ENCODE data around the gene HMG20B.

GRCh38 chr19:3575260-3575741 lies 2.6 kb downstream of the HMG20B start:
- TF ChIP-seq, protein P1, sequence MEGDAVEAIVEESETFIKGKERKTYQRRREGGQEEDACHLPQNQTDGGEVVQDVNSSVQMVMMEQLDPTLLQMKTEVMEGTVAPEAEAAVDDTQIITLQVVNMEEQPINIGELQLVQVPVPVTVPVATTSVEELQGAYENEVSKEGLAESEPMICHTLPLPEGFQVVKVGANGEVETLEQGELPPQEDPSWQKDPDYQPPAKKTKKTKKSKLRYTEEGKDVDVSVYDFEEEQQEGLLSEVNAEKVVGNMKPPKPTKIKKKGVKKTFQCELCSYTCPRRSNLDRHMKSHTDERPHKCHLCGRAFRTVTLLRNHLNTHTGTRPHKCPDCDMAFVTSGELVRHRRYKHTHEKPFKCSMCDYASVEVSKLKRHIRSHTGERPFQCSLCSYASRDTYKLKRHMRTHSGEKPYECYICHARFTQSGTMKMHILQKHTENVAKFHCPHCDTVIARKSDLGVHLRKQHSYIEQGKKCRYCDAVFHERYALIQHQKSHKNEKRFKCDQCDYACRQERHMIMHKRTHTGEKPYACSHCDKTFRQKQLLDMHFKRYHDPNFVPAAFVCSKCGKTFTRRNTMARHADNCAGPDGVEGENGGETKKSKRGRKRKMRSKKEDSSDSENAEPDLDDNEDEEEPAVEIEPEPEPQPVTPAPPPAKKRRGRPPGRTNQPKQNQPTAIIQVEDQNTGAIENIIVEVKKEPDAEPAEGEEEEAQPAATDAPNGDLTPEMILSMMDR (IDR thresholded peaks at IDR 0.05; ENCODE audit: poor library complexity, severe bottlenecking) = no peak
- no peak for TF ChIP-seq POLR2AphosphoS5 (IDR thresholded peaks at IDR 0.05)
- TF ChIP-seq EP300 (conservative IDR thresholded peaks at IDR 0.05; ENCODE audit: poor library complexity, severe bottlenecking) = no peak
- TF ChIP-seq EZH2 (IDR thresholded peaks at IDR 0.05; ENCODE audit: borderline replicate concordance, insufficient read depth, low read length, poor library complexity, severe bottlenecking) = no peak
- TF ChIP-seq RAD21 (conservative IDR thresholded peaks at IDR 0.05) = no peak
- TF ChIP-seq SMC3 (conservative IDR thresholded peaks at IDR 0.05; ENCODE audit: poor library complexity) = no peak
- no peak for TF ChIP-seq TAF1 (IDR thresholded peaks at IDR 0.05; ENCODE audit: low read depth)
- no peak for TF ChIP-seq MXI1 (conservative IDR thresholded peaks at IDR 0.05; ENCODE audit: poor library complexity, severe bottlenecking)
